Mammary epithelial cell (primary cell): ENCODE data around the gene SLCO2A1.

Experiments
- EZH2 ChIP-seq: IDR thresholded peaks from 2 replicates; pipeline ENCODE4 v1.6.1; 2012; ENCODE audit warnings: low read length, inconsistent platforms, borderline replicate concordance
- TF ChIP-seq, protein P1 (sequence below), 2 donors: IDR thresholded peaks in 1 of 2; conservative IDR thresholded peaks in 1 of 2; 2 replicates each; pipeline ENCODE4 v1.5.1; 2011 to 2012; ENCODE audit warnings: inconsistent platforms in 2 of 2, low read length in 2 of 2, mild to moderate bottlenecking in 2 of 2, control low read depth in 1 of 2, low read depth in 1 of 2; ENCODE audit not compliant: insufficient read depth in 1 of 2; ENCODE audit errors: extremely low read depth in 1 of 2

DNA sequence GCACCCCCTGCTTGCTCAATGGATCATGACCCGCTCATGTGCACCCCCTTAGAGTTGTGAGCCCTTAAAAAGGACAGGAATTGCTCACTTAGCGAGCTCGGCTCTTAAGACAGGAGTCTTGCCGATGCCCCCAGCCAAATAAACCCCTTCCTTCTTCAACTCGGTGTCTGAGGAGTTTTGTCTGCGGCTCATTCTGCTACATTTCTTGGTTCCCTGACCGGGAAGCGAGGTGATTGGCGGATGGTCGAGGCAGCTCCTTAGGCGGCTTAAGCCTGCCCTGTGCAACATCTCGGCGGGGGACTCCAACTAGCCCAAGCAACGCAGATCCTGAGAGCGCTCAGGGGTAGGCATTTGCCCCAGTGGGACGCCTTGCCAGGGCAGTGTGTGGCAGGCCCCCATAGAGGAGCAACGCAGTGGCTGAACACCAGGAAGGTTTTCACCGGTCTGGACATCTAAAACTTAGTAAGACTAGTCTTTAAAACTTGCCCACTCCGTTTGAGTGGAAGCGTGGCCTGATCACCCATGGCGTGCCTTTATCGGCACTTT is 9.5 kb downstream of the SLCO2A1 start:
- TF ChIP-seq, protein P1, sequence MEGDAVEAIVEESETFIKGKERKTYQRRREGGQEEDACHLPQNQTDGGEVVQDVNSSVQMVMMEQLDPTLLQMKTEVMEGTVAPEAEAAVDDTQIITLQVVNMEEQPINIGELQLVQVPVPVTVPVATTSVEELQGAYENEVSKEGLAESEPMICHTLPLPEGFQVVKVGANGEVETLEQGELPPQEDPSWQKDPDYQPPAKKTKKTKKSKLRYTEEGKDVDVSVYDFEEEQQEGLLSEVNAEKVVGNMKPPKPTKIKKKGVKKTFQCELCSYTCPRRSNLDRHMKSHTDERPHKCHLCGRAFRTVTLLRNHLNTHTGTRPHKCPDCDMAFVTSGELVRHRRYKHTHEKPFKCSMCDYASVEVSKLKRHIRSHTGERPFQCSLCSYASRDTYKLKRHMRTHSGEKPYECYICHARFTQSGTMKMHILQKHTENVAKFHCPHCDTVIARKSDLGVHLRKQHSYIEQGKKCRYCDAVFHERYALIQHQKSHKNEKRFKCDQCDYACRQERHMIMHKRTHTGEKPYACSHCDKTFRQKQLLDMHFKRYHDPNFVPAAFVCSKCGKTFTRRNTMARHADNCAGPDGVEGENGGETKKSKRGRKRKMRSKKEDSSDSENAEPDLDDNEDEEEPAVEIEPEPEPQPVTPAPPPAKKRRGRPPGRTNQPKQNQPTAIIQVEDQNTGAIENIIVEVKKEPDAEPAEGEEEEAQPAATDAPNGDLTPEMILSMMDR (conservative IDR thresholded peaks at IDR 0.05 in 1 of 2, IDR thresholded peaks at IDR 0.05 in 1 of 2; ENCODE audit: extremely low read depth in 1 of 2, insufficient read depth in 1 of 2, low read depth in 1 of 2, low read length in 2 of 2) = no peak
- no peak for TF ChIP-seq EZH2
